Mucosa of stomach (tissue), 1 donor: Measurements from ENCODE around the gene MACIR.

Experiments
- H3K27me3 ChIP-seq: one replicate; pipeline ENCODE4 v1.7.0; 2013; ENCODE audit warnings: mild to moderate bottlenecking, low read length; ENCODE audit not compliant: control insufficient read depth, insufficient read depth
- H3K36me3 ChIP-seq: one replicate; pipeline ENCODE4 v1.7.0; 2013; ENCODE audit warnings: low read length; ENCODE audit not compliant: control insufficient read depth, insufficient read depth
- H3K4me1 ChIP-seq: one replicate; pipeline ENCODE4 v1.7.0; 2013; ENCODE audit warnings: mild to moderate bottlenecking, low read length; ENCODE audit not compliant: control insufficient read depth, insufficient read depth
- H3K4me3 ChIP-seq: one replicate; pipeline ENCODE4 v1.7.0; 2013; ENCODE audit warnings: low read length
- H3K9ac ChIP-seq: one replicate; pipeline ENCODE4 v1.7.0; 2013; ENCODE audit warnings: mild to moderate bottlenecking, low read length, moderate library complexity
- H3K9me3 ChIP-seq: one replicate; pipeline ENCODE4 v1.7.0; 2013; ENCODE audit warnings: mild to moderate bottlenecking, low read length, moderate library complexity; ENCODE audit not compliant: control insufficient read depth
- donor health status: Pancreatic carcinoma.

The MACIR gene

GRCh38 chr5:103224894-103225246 is 33.7 kb upstream of the MACIR start:
- no peaks in the 10 kb centered on the region for H3K4me1 ChIP-seq
- no peak overlapping the region for H3K9ac ChIP-seq
- no peaks in the 10 kb centered on the region for H3K27me3 ChIP-seq
- no peak overlapping the region for H3K4me3 ChIP-seq
- H3K9me3 ChIP-seq = no peaks in the 10 kb centered on the region
- no peaks in the 10 kb centered on the region for H3K36me3 ChIP-seq

- Histone ChIP-seq H3K4me1 (no peaks in the 10 kb centered on the region), H3K36me3 (no peaks in the 10 kb centered on the region), H3K9ac (no peak overlapping the region), H3K27me3 (no peaks in the 10 kb centered on the region), H3K9me3 (no peaks in the 10 kb centered on the region), H3K4me3 (no peak overlapping the region)
Observed at GRCh38 chr5:103228061-103228460, 30.5 kb upstream of the MACIR start.

GRCh38 chr5:103228588-103228987 is 30.0 kb upstream of the MACIR start:
- Histone ChIP-seq H3K4me3 (no peak overlapping the region), H3K4me1 (no peaks in the 10 kb centered on the region), H3K9me3 (no peaks in the 10 kb centered on the region), H3K36me3 (no peaks in the 10 kb centered on the region), H3K27me3 (no peaks in the 10 kb centered on the region), H3K9ac (no peak overlapping the region)

GRCh38 chr5:103232393-103232999 is 26.1 kb upstream of the MACIR start:
- H3K4me3 ChIP-seq = no peak overlapping the region
- no peaks in the 10 kb centered on the region for H3K27me3 ChIP-seq
- peaks cover 2% of the 10 kb centered on the region for H3K4me1 ChIP-seq
- no peaks in the 10 kb centered on the region for H3K36me3 ChIP-seq
- no peak overlapping the region for H3K9ac ChIP-seq
- no peaks in the 10 kb centered on the region for H3K9me3 ChIP-seq

- H3K9me3 ChIP-seq = no peaks in the 10 kb centered on the region
- no peaks in the 10 kb centered on the region for H3K27me3 ChIP-seq
- H3K36me3 ChIP-seq = no peaks in the 10 kb centered on the region
- no peak overlapping the region for H3K4me3 ChIP-seq
- H3K9ac ChIP-seq = no peak overlapping the region
- peaks cover 4% of the 10 kb centered on the region for H3K4me1 ChIP-seq
Observed at GRCh38 chr5:103234239-103234975, 24.2 kb upstream of the MACIR start.

GRCh38 chr5:103235891-103236290 is 22.7 kb upstream of the MACIR start:
- H3K27me3 ChIP-seq = no peaks in the 10 kb centered on the region
- no peaks in the 10 kb centered on the region for H3K9me3 ChIP-seq
- no peak overlapping the region for H3K9ac ChIP-seq
- H3K36me3 ChIP-seq = no peaks in the 10 kb centered on the region
- no peak overlapping the region for H3K4me3 ChIP-seq
- peaks cover 4% of the 10 kb centered on the region for H3K4me1 ChIP-seq

GRCh38 chr5:103237778-103238177 is 20.8 kb upstream of the MACIR start:
- peaks cover 4% of the 10 kb centered on the region for H3K4me1 ChIP-seq
- no peak overlapping the region for H3K9ac ChIP-seq
- H3K4me3 ChIP-seq = no peak overlapping the region
- H3K9me3 ChIP-seq = no peaks in the 10 kb centered on the region
- H3K27me3 ChIP-seq = no peaks in the 10 kb centered on the region
- H3K36me3 ChIP-seq = no peaks in the 10 kb centered on the region

GRCh38 chr5:103243665-103244064 is 14.9 kb upstream of the MACIR start:
- Histone ChIP-seq H3K27me3 (no peaks in the 10 kb centered on the region), H3K9ac (no peak overlapping the region), H3K4me3 (no peak overlapping the region), H3K4me1 (no peaks in the 10 kb centered on the region), H3K36me3 (no peaks in the 10 kb centered on the region), H3K9me3 (no peaks in the 10 kb centered on the region)

- H3K4me3 ChIP-seq = no peak overlapping the region
- H3K4me1 ChIP-seq = no peaks in the 10 kb centered on the region
- H3K9me3 ChIP-seq = no peaks in the 10 kb centered on the region
- H3K9ac ChIP-seq = no peak overlapping the region
- no peaks in the 10 kb centered on the region for H3K36me3 ChIP-seq
- no peaks in the 10 kb centered on the region for H3K27me3 ChIP-seq
Observed at GRCh38 chr5:103244398-103244797, 14.2 kb upstream of the MACIR start.

GRCh38 chr5:103245761-103246160 is 12.8 kb upstream of the MACIR start:
- Histone ChIP-seq H3K36me3 (no peaks in the 10 kb centered on the region), H3K27me3 (no peaks in the 10 kb centered on the region), H3K4me3 (no peak overlapping the region), H3K9me3 (no peaks in the 10 kb centered on the region), H3K4me1 (no peaks in the 10 kb centered on the region), H3K9ac (no peak overlapping the region)

- no peaks in the 10 kb centered on the region for H3K4me1 ChIP-seq
- no peak overlapping the region for H3K9ac ChIP-seq
- H3K4me3 ChIP-seq = no peak overlapping the region
- H3K9me3 ChIP-seq = no peaks in the 10 kb centered on the region
- no peaks in the 10 kb centered on the region for H3K36me3 ChIP-seq
- no peaks in the 10 kb centered on the region for H3K27me3 ChIP-seq
Observed at GRCh38 chr5:103247118-103247517, 11.4 kb upstream of the MACIR start.

- no peaks in the 10 kb centered on the region for H3K27me3 ChIP-seq
- no peaks in the 10 kb centered on the region for H3K36me3 ChIP-seq
- H3K4me3 ChIP-seq = no peak overlapping the region
- H3K4me1 ChIP-seq = no peaks in the 10 kb centered on the region
- no peaks in the 10 kb centered on the region for H3K9me3 ChIP-seq
- no peak overlapping the region for H3K9ac ChIP-seq
Observed at GRCh38 chr5:103249068-103249467, 9.5 kb upstream of the MACIR start.
